ENCODE data around the gene ZNF785. TPM values are rescaled to one million over a fixed set of nuclear protein-coding genes. Genes with fewer than 3 reads are reported as not detected.

The ZNF785 gene
- total RNA-seq, 1 donor from 2014 or later = 22.8 TPM

DNA sequence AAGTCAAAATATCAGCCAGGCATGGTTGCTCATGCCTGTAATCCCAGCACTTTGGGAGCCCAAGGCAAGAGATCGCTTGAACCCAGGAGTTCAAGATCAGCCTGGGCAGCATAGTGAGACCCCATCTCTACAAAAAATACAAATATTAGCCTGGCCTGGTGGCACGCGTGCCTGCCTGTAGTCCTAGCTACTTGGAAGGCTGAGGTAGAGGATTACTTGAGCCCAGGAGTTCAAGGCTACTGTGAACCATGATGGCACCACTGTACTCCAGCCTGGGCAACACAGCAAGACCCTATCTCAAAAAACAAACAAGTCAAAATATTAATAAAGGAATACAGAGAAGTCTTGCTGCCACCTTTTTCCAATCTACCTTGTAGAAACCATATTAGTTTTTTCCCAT lies 20.5 kb upstream of the ZNF785 start:
- intact Hi-C loops (cut with micrococcal nuclease) = no loop called here
- Mint-ChIP-seq H3K4me1 (peaks cover 12% of the 10 kb centered on the region), H3K4me3 (no peak overlapping the region), H3K27me3 (no peaks in the 10 kb centered on the region), H3K27ac (no peak overlapping the region), H3K36me3 (ENCODE audit: low read depth) (peaks cover 52% of the 10 kb centered on the region), H3K9me3 (no peaks in the 10 kb centered on the region)
- TF ChIP-seq, protein P1, sequence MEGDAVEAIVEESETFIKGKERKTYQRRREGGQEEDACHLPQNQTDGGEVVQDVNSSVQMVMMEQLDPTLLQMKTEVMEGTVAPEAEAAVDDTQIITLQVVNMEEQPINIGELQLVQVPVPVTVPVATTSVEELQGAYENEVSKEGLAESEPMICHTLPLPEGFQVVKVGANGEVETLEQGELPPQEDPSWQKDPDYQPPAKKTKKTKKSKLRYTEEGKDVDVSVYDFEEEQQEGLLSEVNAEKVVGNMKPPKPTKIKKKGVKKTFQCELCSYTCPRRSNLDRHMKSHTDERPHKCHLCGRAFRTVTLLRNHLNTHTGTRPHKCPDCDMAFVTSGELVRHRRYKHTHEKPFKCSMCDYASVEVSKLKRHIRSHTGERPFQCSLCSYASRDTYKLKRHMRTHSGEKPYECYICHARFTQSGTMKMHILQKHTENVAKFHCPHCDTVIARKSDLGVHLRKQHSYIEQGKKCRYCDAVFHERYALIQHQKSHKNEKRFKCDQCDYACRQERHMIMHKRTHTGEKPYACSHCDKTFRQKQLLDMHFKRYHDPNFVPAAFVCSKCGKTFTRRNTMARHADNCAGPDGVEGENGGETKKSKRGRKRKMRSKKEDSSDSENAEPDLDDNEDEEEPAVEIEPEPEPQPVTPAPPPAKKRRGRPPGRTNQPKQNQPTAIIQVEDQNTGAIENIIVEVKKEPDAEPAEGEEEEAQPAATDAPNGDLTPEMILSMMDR (IDR thresholded peaks at IDR 0.05) = no peak
- DNase-seq = no peak
- CTCF ChIA-PET = interaction anchor here (1.2 kb wide), 1 partner anchor 9 kb away, joined by 4 read pairs; no protein-coding TSS in a partner anchor
- no peak for ATAC-seq (ENCODE audit: low read depth)
- POLR2A ChIA-PET = interaction anchor here (0.6 kb wide), 2 partner anchors 37 to 138 kb away, joined by 3 to 7 read pairs; no protein-coding TSS in a partner anchor

DNA sequence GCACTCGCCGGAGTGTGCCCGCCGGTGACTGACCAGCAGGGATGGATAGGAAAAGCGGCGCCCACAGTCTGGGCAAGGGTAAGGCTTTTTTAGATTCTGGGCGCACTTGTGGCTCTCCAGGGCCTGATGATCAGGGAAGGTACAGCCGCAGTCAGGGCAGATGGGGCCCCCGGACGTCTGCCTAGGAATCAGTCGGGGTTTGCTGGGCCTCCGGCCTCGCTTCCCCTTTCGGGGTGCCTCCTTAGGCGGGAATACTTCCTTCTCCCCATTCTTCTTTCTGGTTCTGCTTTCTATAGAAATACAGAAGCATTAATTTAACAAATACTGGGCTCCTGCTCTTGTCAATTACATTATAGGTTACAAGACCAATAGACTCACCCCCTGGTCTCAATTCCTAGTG lies 19.7 kb upstream of the ZNF785 start:
- ATAC-seq (ENCODE audit: low read depth) = no peak
- Mint-ChIP-seq H3K4me3 (no peak overlapping the region), H3K9me3 (no peaks in the 10 kb centered on the region), H3K36me3 (ENCODE audit: low read depth) (peaks cover 52% of the 10 kb centered on the region), H3K4me1 (peaks cover 8% of the 10 kb centered on the region), H3K27me3 (no peaks in the 10 kb centered on the region), H3K27ac (no peak overlapping the region)
- intact Hi-C loops (cut with micrococcal nuclease) = no loop called here
- CTCF ChIA-PET = no interaction called here
- no peak for DNase-seq
- TF ChIP-seq, protein P1 (IDR thresholded peaks at IDR 0.05) = no peak
- POLR2A ChIA-PET = no interaction called here

DNA sequence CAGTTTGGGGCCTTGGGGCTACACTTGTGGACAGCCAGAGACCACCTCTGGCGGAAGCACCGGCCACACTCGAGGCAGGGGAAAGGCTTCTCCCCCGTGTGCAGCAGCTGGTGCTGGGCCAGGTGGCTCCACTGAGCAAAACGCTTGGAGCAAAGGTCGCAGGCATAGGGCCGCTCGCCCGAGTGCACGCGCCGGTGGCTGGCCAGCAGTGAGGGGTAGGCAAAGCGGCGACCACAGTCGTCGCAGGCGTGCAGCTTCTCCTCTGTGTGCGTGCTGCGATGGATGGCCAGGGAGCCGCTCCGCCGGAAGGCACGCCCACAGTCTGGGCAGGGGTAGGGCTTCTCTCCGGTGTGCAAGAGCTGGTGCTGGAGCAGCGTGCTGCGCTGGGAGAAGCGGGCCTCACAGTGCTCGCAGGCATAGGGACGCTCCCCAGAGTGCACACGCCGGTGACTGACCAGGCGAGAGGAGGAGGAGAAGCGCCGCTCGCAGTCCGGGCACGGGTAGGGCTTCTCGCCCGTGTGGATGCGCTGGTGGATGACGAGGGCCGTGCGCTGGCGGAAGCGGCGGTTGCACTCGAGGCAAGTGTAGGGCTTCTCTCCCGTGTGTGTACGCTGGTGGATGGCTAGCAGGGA lies 18.9 kb upstream of the ZNF785 start:
- no peaks in the 10 kb centered on the region for H3K9me3 Mint-ChIP-seq
- no peak overlapping the region for H3K27ac Mint-ChIP-seq
- TF ChIP-seq, protein P1 (IDR thresholded peaks at IDR 0.05) = no peak
- H3K4me3 Mint-ChIP-seq = no peak overlapping the region
- ChIA-PET CTCF (no interaction called here), POLR2A (no interaction called here)
- DNase-seq (no peak), ATAC-seq (ENCODE audit: low read depth) (no peak)
- peaks cover 52% of the 10 kb centered on the region for H3K36me3 Mint-ChIP-seq (ENCODE audit: low read depth)
- intact Hi-C loops (cut with micrococcal nuclease) = no loop called here
- no peaks in the 10 kb centered on the region for H3K27me3 Mint-ChIP-seq
- peaks cover 7% of the 10 kb centered on the region for H3K4me1 Mint-ChIP-seq

DNA sequence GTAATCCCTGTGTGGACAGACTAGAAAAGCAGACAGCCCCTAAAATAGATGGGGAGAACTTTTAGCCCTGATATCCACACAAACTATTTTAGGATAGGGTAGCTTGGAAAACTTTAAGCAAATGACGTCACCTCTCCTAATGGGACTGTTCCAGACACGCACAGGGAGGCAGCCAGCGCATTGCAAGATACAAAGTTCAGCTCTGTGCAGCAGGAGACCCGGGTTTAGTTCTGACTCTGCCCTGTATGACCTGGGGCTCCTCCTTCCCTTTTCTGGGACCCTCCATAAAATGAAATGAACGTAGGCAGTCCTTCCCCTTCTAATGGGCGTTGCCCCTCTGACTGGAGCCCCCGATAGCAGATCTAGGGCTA lies 18.4 kb upstream of the ZNF785 start:
- ChIA-PET CTCF (no interaction called here), POLR2A (no interaction called here)
- peaks cover 52% of the 10 kb centered on the region for H3K36me3 Mint-ChIP-seq (ENCODE audit: low read depth)

DNA sequence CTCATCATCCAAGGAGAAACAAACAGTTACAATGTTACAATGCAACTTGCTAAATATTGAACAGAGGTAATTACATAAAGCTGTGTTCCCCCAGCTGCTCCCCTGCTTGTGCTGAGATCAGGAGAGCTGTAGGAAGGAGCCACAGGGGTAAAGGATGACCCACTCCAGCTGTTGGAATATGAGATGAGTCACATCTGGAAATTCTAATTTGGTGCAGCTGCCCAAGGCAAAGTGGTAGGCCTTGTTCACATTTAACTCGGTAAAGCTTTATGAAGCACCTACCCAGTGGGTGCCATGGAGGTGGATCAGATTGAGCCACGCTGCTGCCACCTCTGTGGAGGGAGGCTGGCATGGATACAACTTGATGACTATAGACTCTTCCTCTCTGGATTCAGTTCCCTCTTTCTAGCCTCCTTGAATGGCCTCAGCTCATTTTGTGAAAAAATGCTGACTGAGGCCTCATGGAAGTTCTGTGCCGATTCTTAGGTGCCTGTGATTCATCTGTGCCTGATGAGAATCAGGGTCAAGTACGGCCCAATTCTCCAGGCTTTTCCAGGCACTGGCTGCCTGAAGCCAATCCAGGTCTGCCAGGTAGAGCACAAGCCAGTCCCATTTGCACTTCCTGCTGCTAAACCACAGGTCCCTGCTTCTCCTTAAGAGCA lies 17.2 kb upstream of the ZNF785 start:
- Mint-ChIP-seq H3K4me1 (peaks cover 3% of the 10 kb centered on the region), H3K36me3 (ENCODE audit: low read depth) (peaks cover 48% of the 10 kb centered on the region), H3K4me3 (no peak overlapping the region), H3K27me3 (no peaks in the 10 kb centered on the region), H3K9me3 (no peaks in the 10 kb centered on the region), H3K27ac (no peak overlapping the region)
- CTCF ChIA-PET = interaction anchor here (1.5 kb wide), 1 partner anchor 45 kb away, joined by 3 read pairs; the partner anchor contains the start of gene ZNF764
- TF ChIP-seq, protein P1 (IDR thresholded peaks at IDR 0.05) = no peak
- intact Hi-C loops (cut with micrococcal nuclease) = no loop called here
- DNase-seq (no peak), ATAC-seq (ENCODE audit: low read depth) (no peak)
- POLR2A ChIA-PET = interaction anchor here (0.6 to 0.7 kb wide), 2 partner anchors 129 to 173 kb away, joined by 3 read pairs; partner anchors contain the start of gene DCTPP1

More for the DNA sequence above, 18.4 kb upstream of the ZNF785 start:
- DNase-seq = no peak
- Mint-ChIP-seq H3K9me3 (no peaks in the 10 kb centered on the region), H3K4me3 (no peak overlapping the region), H3K27me3 (no peaks in the 10 kb centered on the region), H3K27ac (no peak overlapping the region), H3K4me1 (peaks cover 2% of the 10 kb centered on the region)
- intact Hi-C loops (cut with micrococcal nuclease) = no loop called here
- ATAC-seq (ENCODE audit: low read depth) = no peak
- TF ChIP-seq, protein P1 (IDR thresholded peaks at IDR 0.05) = no peak
